Stimulated activated CD8-positive, alpha-beta memory T cell treated with anti-CD3 and anti-CD28 coated beads, Interleukin-12 subunit alpha, Interleukin-12 subunit beta, amount 100 ng/mL, for 1 hour (primary cell): ENCODE measurements around the gene KRT80.

Experiments used
- DNase-seq: peaks from one replicate; pipeline ENCODE4 v3.0.0-alpha.2; 2020; ENCODE audit warnings: low read depth

KRT80 gene

DNA sequence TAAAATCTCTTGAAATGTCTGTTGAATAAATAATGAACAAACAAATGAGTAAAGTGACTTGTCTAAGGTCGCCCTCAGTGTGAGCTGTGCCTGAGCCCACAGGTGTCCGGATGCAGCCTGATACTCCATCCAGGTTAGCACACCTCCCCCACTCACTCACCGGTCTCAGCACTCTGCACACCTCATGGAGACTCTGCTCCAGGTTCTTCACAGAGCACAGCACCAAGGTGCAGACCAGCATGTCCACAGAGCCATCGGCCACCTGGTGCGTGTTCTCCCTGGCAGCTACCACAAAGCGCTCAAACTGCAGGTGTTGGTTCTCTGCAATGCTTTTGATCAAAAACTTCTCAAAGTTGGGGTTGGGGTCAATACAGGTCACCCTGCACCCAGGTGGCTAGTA, 37.1 kb upstream of the KRT80 start:
- DNase-seq, result no peak

GRCh38 chr12:52228366-52228765, 36.6 kb upstream of the KRT80 start:
- DNase-seq, result no peak

DNA sequence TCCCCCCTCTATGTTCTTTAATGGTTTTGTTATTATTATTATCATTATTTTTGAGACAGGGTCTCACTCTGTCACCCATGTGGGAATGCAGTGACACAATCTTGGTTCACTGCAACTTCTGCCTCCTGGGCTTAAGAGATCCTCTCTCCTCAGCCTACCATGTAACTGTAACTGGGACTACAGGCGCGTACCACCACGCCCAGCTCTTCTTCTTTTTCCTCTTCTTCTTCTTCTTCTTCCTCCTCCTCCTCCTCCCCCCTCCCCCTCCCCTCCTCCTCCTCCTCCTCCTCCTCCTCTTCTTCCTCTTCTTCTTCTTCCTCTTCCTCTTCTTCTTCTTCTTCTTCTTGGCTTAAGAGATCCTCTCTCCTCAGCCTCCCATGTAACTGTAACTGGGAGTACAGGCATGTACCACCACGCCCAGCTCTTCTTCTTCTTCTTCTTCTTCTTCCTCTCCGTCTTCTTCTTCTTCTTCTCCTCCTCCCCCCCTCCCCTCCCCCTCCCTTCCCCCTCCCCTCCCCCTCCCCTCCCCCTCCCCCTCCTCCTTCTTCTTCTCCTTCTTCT, 35.9 kb upstream of the KRT80 start:
- DNase-seq, result no peak

- DNase-seq, result no peak
Observed at GRCh38 chr12:52226446-52226845, 34.6 kb upstream of the KRT80 start.

GRCh38 chr12:52225752-52226151, 33.9 kb upstream of the KRT80 start:
- DNase-seq, result no peak

GRCh38 chr12:52224151-52224550, 32.3 kb upstream of the KRT80 start:
- DNase-seq, result no peak

DNA sequence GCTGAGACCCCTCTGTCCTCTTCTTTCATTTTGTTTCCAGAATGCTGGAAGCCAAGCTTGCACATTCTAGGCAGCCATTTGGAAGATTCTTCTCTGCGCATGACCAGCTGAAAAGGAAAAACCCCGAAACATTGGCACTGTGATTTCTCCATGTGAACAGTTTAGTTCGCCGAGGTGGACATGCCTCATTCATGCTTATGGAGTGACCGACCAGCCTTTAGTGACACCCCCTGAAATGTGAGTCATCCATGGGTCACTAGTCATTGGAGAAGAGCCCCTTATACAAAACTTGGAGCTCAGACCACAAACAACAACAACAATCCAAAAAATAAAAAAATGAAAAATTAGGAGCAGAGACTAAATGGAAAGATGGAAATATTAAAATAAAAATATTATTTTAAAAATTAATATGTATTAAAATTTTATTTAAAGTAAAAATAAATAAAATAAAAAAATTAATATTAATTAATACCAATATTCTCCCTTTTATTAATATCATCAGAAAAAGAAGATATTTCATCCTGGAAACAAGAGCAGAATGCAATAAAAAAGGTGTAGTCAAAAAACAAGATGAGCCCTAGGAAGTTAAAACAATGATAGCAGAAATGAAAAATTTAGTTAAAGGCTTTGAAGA, 31.7 kb upstream of the KRT80 start:
- DNase-seq, result no peak

DNA sequence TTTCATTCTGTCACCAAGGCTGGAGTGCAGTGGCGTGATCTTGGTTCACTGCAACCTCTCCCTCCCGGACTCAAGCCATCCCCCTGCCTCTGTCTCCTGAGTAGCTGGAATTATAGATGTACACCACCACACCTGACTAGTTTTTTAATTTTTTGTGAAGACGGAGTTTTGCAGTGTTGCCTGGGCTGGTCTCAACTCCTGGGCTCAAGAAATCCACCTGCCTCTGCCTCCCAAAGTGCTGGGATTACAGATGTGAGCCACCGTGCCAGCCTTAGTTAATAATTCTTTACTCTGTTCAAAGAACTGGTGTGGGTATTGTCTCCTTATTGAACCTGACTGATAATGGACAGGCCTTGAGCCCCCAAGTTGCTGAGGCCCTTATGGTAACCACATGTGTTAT, 30.9 kb upstream of the KRT80 start:
- DNase-seq, result no peak

GRCh38 chr12:52221912-52222457, 30.2 kb upstream of the KRT80 start:
- peak; percentile 27 for DNase-seq

GRCh38 chr12:52221070-52221781, 29.4 kb upstream of the KRT80 start:
- no peak for DNase-seq

- DNase-seq, result no peak
Observed at GRCh38 chr12:52220477-52220876, 28.7 kb upstream of the KRT80 start.

- DNase-seq, result no peak
Observed at GRCh38 chr12:52218001-52218400, 26.2 kb upstream of the KRT80 start.

DNA sequence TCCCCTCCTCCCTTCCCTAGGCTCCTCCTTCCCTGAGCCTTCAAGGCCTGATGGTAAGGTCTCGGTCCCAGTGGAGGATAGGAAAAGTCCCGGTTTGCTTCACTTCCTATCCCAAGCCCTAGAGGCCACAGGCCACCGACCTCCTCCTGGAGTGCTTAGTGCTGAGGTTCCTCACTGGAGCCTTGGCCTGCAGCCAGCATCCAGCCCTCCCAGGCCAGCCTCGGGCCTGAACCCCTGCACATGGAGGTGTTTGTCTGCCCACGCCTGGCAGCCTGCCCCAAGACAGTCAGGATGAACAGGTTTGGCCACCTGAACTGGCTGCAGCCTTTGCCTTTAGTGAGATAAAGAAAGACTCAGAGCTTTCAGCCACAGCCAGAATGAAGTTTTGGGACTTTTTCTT, 25.4 kb upstream of the KRT80 start:
- DNase-seq, result no peak

DNA sequence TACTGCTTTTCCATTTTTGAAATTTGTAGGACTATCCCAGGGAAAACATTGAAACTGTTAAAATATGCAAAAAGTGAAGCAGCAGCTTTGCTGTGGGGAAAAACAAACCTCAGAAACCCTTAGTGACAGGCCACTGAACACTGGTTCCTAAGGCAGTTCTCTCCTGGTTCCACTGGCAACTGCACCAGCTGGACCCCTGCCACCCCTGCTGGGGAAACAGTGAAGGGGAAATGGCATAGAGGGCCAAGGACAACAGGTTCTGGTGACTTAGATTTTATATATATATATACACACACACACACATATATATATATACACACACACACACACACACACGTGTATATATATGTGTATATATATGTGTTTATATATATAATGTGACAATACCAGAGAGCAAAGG, 25.0 kb upstream of the KRT80 start:
- DNase-seq, result no peak

GRCh38 chr12:52216100-52216499, 24.3 kb upstream of the KRT80 start:
- no peak for DNase-seq

DNA sequence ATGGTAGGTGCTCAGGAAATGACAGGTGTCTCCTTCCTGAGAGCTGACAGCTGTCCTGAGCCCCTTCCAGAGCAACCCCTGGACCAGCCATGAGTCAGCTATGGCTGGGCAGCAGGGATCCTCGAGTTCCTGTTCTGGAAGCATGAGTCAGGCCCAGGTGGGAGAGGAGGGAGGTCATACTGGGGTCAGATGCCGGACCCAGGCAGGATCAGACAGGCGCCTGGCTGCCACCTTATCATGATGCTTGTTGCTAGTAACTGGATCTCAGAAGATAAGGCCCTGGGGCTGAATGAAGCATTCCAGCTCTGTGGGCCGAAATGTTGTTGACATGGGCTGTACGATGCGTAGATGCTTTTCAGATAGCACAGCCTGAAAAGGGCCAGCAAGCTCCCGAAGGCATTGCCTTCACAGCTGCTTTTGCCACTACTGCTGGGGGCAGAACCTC, 23.8 kb upstream of the KRT80 start:
- no peak for DNase-seq

DNA sequence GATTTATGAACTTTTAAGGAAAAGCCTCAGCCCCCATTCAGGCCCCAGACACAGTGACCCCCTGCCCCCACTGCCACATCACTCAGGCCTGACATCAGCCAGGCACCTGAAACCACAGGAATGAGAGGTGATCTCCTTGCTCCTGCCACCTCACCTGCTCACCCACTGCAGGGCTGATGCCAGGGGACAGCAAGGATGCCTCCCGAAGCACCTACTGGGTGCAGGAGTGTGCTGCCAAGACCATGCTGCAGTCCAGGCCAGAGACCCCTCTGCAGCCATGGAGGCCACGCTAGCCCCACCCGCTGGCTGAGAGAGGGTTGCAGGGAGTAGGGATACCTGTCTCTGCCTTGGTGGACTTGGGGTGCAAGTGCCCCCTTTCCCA, 22.6 kb upstream of the KRT80 start:
- DNase-seq, result no peak

DNA sequence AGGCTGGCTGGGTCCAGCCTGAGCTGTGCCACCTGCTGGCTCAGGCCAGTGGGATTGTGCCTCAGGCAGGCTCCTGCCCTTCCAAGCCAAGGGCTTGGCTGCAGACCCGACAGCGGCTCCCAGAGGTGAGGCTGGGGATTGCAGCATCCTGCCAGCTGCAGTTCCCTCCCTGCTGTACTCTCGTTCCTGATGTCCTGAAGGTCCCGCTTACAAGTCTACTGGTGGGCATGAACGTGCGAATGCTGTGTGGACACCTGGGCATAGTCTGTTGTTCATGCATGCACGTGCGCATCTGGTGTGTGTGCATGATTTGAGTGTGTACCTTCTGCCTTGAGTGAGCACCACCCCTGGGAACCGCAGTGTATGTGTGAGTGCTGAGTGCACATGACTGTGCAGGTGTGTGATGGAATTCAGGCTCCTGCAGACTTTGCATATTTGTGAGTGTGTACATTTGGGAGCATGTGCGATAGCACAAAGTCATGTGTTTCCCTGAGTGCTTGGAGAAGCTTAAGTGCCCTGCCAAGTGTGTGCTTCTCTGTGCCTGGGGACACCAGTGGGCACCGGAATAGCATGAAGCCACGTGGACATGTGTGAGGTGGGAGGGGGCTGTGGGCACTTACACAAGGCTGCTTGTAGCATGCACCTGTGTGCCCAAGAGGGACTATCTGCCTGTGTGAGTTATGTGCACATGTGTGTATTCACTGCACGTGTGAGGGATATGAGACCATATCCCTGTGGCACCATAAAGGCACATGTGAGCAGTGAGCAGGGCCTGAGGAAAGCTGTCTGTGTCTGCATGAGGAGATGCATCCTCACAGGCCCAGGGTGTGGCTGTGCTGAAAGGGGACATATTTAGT, 22.0 kb upstream of the KRT80 start:
- DNase-seq, result no peak

- DNase-seq, result no peak
Observed at GRCh38 chr12:52212701-52213563, 21.1 kb upstream of the KRT80 start.

DNA sequence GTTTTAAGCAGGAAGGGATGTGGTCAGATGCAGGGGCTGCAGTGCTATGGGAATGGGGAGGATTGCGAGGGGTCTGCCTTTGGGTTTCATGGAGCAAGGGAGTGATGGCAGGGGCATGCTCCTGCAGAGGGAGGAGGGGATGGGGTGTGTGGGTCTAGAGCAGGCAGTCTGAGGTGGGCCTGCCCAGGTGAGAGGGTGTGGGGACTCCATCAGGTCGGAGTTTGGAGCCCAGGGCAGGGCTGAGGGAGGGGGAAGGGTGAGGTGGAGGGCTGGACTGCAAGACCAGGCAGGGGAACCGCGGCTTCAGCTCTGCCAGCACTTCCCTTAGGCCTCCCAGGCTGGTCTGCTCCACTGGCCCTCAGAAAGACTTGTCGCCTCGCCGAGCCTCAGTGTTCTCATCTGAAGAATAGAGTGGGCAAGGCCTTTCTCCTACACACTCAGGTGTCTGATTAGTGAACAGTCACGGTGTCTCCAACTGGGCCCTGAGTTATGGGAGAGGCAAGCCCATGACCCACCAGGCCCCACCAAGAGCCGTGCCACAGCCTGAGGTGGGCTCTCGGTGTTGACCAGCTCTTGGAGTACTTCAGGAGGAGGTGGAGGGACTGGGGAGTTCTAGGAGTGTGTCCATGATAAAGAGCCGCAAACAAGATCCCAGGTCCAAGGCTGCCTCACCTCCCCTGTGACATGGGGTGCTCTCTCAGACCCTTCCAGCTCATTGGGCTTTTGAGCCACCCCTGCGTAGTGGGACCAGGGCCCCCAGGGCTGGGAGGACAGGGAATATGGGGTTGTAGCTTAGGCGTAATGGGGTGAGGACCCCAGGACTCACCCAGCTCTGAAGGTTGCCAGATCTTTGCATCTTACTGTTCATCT, 20.1 kb upstream of the KRT80 start:
- no peak for DNase-seq
